Stimulated activated naive CD8-positive, alpha-beta T cell treated with anti-CD3 and anti-CD28 coated beads, Interleukin-15, Interleukin-2, amounts not matched to agents 100 ng/mL and 50 ng/mL, for 24 hours (primary cell): ENCODE data around the gene JAK2.
"Not testable (repeated sequence)": the region's sequence is repeated elsewhere in the genome, so short reads cannot be mapped to it uniquely, and the experiment has no call there.

Source experiments
- H3K27ac Mint-ChIP-seq: one replicate; pipeline ENCODE4 v1.8.0; 2021; ENCODE audit warnings: mild to moderate bottlenecking, mixed read lengths
- H3K27me3 Mint-ChIP-seq: one replicate; pipeline ENCODE4 v1.8.0; 2021; ENCODE audit warnings: mixed read lengths
- H3K36me3 Mint-ChIP-seq: one replicate; pipeline ENCODE4 v1.8.0; 2021; ENCODE audit warnings: low read depth, mixed read lengths
- H3K4me1 Mint-ChIP-seq: one replicate; pipeline ENCODE4 v1.8.0; 2021; ENCODE audit warnings: low read depth, mixed read lengths
- H3K4me3 Mint-ChIP-seq: one replicate; pipeline ENCODE4 v1.8.0; 2021; ENCODE audit warnings: mild to moderate bottlenecking, mixed read lengths
- H3K9me3 Mint-ChIP-seq: one replicate; pipeline ENCODE4 v1.8.0; 2021; ENCODE audit warnings: mixed read lengths

The JAK2 gene

DNA sequence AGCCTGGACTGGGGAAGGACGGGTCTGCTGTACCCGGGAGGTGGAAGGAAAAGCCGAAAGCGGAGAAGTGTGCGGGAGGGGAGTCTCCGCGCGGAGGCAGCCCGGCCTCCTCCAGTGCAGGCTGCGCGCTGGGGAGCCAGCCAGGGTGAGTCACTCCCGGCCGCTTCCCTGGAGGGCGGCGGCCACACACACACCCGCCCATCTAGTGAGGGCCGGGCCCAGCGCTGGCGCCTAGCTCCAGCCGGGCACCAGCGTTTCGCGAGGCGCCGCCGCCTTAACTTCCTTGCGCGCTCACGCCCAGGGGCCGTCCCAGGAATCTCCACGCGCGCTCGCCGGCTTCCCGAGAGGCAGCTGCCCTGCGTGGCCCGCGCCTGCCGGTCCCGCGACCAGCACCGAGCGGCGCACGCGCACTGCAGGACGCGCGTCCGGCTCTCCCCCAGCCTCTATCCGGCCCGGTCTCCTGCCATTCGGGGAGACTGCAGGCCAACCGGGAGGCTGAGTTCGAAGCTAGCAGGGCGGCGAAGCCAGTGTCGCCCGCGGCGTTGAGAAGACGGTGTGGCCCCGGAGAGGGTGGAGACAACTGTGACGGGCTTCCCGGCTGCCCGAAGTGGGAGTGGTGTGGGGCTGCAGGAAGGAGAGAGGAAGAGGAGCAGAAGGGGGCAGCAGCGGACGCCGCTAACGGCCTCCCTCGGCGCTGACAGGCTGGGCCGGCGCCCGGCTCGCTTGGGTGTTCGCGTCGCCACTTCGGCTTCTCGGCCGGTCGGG, at the start of gene JAK2:
JAK2 (plus strand) TSS at position 652 of the 765 bp plus-strand sequence. CDS start 36,716 bp downstream, outside the sequence.
- Mint-ChIP-seq H3K27me3 (no peaks in the 10 kb centered on the region), H3K36me3 (peaks cover 12% of the 10 kb centered on the region), H3K4me3 (no peak within 1 kb of the TSS), H3K4me1 (peaks cover 60% of the 10 kb centered on the region), H3K27ac (peak within 1 kb of the TSS; percentile 95), H3K9me3 (no peaks in the 10 kb centered on the region)

DNA sequence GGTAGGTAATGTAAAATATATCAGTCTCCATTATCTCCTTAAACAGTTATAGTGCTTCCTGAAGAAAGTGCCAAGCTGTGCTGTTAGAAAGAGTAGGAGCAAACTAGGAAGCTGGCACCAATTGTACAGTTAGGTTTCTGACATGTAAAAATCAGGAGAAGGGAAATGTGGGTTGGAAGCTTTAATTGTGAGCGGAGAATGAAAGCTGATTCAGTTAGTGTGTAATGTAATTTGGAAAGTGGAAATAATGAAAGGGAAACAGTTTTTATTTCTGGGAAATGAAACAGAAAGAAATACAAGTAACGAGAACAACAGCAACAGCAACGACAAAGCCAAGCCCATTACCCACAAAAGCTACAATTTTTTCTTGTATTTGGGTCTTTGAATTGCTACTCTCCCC, 48.8 kb upstream of the JAK2 start:
- H3K9me3 Mint-ChIP-seq: no peaks in the 10 kb centered on the region
- H3K27ac Mint-ChIP-seq: peak overlapping the region; percentile 90
- no peaks in the 10 kb centered on the region for H3K27me3 Mint-ChIP-seq
- no peaks in the 10 kb centered on the region for H3K36me3 Mint-ChIP-seq
- H3K4me1 Mint-ChIP-seq: peaks cover 61% of the 10 kb centered on the region
- H3K4me3 Mint-ChIP-seq: peak overlapping the region; percentile 72

DNA sequence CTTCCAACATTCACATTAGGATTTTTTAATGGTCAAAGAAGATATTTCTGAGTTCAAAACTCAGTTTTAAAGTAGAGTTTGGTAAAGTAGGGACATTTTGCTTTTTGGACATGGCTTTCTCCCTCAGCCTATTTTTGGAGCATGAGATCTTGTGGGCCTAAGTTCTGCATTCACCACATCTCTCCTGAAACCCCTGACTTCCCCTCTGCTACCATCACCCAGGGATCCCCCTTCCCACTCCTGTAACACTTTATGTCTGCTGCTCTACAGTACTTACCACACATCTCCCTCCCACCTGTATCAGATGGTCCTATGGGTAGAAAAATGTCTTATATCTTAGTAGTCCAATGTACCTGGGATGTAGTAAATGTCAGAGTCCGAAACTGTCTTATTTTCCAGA, 48.2 kb upstream of the JAK2 start:
- Mint-ChIP-seq H3K4me3 (peak overlapping the region; percentile 70), H3K9me3 (no peaks in the 10 kb centered on the region), H3K36me3 (no peaks in the 10 kb centered on the region), H3K27me3 (no peaks in the 10 kb centered on the region), H3K27ac (peak overlapping the region; percentile 94), H3K4me1 (peaks cover 66% of the 10 kb centered on the region)

DNA sequence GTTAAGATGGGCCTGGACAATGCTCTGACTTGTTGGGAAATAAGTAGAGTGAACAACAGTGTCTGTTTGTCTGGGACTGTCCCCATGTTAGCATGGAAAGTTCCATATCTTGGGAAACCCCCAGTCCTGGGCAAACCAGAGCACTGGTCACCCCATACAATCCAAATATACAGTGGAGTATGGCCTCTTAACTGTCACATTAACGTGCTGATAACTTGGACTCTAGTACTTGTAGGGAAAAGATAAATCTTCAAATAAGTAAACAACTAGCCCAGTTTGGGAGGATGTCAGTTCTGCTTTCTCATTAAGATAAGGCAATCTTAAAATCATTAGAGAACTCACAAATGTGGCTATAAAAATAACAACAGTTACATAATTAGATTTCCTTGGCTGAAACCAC, 47.6 kb upstream of the JAK2 start:
- Mint-ChIP-seq H3K9me3 (no peaks in the 10 kb centered on the region), H3K36me3 (no peaks in the 10 kb centered on the region), H3K4me1 (peaks cover 72% of the 10 kb centered on the region), H3K27ac (peak overlapping the region; percentile 94), H3K4me3 (peak overlapping the region; percentile 70), H3K27me3 (no peaks in the 10 kb centered on the region)

DNA sequence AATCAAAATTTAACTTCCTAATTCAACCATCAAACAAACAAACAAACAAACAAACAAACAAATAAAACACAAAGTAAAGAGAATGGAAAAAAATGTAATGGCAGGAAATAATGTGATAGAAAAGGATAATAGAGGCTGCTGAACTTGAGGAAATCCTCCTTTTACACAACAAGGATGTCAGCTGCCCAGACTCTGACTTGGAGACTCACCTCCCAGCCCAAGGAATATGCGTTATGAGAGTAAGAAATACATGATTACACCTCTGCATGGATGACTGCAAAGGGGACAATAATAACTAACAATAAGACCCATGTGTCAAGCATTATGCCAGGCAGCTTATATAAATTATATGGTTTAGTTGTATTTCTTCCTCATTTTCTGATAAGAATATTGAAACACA, 46.6 kb upstream of the JAK2 start:
- Mint-ChIP-seq H3K36me3 (no peaks in the 10 kb centered on the region), H3K9me3 (no peaks in the 10 kb centered on the region), H3K27ac (peak overlapping the region; percentile 74), H3K4me3 (peak overlapping the region; percentile 10), H3K4me1 (peaks cover 83% of the 10 kb centered on the region), H3K27me3 (no peaks in the 10 kb centered on the region)

DNA sequence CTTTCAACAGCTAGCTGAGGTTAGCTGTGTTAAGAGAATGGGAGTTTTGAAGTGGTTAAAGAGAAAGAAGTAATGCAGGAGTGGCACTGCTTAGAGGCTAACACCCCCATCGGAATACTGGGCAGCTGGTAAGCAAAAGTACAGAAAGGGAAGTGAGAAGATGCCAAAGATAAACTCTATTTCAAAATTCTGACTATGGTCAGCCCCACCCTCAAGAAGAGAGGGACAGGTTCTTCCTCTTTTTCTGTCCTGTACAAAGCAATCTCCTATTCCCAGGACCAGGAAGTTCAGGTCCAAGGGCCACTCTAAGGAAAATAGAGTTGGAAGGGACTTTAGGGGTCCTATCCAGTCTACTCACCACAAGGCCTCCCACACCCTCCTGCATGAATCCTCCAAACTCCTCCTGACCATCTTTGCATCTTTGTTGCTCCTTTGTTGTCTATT, 45.9 kb upstream of the JAK2 start:
- H3K27ac Mint-ChIP-seq: peak overlapping the region; percentile 74
- peaks cover 88% of the 10 kb centered on the region for H3K4me1 Mint-ChIP-seq
- H3K4me3 Mint-ChIP-seq: peak overlapping the region; percentile 4
- no peaks in the 10 kb centered on the region for H3K27me3 Mint-ChIP-seq
- H3K9me3 Mint-ChIP-seq: no peaks in the 10 kb centered on the region
- no peaks in the 10 kb centered on the region for H3K36me3 Mint-ChIP-seq

DNA sequence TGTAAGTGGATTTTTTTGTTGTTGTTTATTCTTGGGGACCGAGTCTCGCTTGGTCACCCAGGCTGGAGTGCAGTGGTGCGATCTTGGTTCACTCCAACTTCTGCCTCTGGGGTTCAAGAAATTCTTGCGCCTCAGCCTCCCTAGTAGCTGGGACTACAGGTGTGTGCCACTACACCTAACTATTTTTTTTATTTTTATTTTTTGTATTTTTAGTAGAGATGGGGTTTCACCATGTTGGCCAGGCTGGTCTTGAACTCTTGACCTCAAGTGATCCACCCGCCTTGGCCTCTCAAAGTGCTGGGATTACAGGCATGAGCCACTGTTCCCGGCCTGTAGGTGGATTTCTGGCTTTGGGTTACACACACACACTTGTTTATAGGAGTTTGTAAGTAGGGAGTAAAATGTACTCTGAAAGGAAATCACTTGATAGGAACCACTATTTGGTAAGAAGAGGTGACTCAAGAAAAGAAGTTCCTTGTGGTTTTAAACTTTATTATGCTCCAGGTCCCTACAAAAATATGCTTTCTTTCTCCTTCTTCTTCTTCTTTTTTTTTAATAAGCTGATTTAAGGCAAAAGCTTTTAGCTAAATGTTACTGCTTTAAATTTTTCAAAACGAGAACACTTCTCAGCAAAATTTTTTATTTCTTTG, 42.9 kb upstream of the JAK2 start:
- H3K27me3 Mint-ChIP-seq, H3K4me3 Mint-ChIP-seq, H3K9me3 Mint-ChIP-seq, H3K36me3 Mint-ChIP-seq: not testable (repeated sequence)
- H3K4me1 Mint-ChIP-seq: peaks cover 85% of the 10 kb centered on the region
- H3K27ac Mint-ChIP-seq: peak overlapping the region; percentile 77

DNA sequence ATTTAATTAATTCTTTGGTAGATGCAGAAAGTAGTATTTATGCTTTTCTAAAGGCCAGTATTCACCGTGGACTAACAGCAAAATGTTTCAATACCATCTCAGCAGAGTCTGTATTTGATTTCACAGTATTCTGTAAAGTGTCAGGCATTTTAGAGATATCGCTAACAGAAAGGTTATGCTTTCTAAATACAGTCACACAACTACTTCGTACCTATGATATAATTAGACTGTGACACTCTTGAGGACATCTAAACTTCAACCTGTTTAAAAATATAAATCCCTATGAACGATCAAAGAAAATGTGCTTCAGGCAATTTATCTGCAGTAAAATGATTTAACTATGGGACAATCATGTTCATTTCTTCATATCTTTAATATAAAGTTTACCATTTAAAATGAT, 41.7 kb upstream of the JAK2 start:
- no peaks in the 10 kb centered on the region for H3K27me3 Mint-ChIP-seq
- no peak overlapping the region for H3K27ac Mint-ChIP-seq
- H3K36me3 Mint-ChIP-seq: peaks cover 6% of the 10 kb centered on the region
- H3K4me3 Mint-ChIP-seq: no peak overlapping the region
- peaks cover 2% of the 10 kb centered on the region for H3K9me3 Mint-ChIP-seq
- H3K4me1 Mint-ChIP-seq: peaks cover 73% of the 10 kb centered on the region

DNA sequence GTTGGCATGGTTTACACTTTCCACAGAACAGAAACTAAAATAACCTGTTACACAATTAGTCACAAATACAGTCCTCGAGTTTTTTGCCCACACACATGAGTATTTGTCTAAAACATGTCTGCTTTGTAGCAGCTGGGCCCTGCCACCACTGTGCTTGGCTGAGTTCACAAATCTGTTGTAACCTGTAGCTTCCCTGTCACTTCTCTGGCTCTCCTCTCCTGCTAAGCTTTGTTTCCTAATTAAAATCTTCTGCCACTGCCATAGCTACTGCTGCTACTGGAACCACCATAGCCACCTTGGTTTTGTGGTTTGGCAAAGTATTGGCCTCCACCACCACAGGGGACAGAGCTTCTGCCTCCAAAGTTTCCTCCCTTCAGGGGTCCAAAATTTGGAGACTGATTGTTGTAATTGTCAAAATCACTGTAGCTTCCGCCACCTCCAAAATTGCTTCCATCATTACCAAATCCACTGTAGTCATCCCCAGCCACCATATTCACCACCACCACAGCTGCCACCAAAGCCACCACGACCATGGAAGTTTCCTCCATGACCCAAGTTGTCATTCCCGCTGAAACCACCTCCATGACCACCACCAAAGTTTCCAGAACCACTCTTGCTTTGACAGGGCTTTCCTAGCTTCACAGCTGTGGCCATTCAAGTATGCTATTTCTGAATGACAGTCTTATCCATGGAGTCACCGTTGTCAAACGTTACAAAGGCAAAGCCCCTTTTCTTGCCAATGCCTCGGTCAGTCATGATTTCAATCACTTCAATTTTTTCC, 40.5 kb upstream of the JAK2 start:
- Mint-ChIP-seq H3K4me3 (peak overlapping the region; percentile 72), H3K4me1 (peaks cover 60% of the 10 kb centered on the region), H3K27ac (peak overlapping the region; percentile 95)
- not testable (repeated sequence) for H3K9me3 Mint-ChIP-seq, H3K36me3 Mint-ChIP-seq, H3K27me3 Mint-ChIP-seq

DNA sequence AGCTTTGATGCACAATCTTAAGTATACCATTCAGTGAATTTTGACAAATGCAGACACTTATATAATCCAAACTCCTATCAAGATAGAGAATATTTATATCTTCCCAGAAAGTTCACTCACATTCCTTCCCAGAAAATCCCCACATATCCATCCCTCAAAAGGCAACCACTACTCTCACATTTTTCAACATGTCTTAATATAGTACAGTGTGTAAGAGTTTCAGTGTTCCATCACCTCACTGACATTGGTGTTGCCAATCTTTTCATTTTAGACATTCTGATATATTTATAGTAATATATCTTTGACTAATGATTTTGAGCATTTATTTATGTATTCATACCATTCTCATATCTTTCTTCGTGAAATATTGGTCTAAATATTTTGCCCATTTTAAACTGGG, 38.1 kb upstream of the JAK2 start:
- Mint-ChIP-seq H3K36me3 (peaks cover 6% of the 10 kb centered on the region), H3K4me3 (no peak overlapping the region), H3K4me1 (peaks cover 37% of the 10 kb centered on the region), H3K27me3 (no peaks in the 10 kb centered on the region), H3K27ac (peak overlapping the region; percentile 8), H3K9me3 (peaks cover 2% of the 10 kb centered on the region)

DNA sequence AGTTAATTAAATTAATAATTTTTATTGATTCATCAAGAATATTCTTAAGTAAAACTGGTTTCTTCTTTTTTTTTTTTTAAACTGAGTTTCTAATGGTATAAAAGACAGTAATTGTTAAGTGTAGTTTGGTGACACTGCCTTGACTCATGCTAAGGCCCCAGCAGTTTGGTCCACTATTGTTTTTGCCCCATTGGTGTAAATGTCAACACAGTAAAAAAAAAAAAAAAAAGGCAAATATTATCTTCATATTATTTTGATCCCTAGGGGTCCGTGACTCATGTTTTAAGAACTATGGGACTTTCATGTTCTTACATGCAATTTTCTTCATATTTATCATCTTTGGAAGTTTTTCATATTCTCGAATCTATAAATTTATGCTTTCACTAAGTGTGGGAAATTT, 29.2 kb upstream of the JAK2 start:
- Mint-ChIP-seq H3K36me3 (no peaks in the 10 kb centered on the region), H3K4me3 (no peak overlapping the region), H3K4me1 (no peaks in the 10 kb centered on the region), H3K9me3 (peaks cover 7% of the 10 kb centered on the region), H3K27ac (no peak overlapping the region), H3K27me3 (peaks cover 4% of the 10 kb centered on the region)

DNA sequence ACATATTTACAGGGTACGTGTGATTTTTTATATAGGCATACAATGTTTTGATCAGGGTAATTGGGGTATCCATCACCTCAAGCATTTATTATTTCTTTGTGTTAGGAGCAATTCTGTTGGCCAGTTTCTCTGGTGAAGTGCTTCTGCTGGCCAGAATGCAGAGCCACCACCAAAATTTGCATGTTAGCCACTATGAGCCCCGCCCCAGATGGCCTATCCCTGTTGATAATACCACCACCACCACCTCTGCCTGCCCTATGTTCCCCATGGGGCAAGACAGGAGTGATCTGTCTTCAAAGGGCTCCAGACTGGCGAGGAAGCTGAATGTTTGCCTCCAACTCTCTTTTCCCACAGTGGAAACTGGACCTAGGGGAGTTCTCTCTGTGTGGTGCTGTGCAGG, 26.0 kb upstream of the JAK2 start:
- Mint-ChIP-seq H3K27ac (no peak overlapping the region), H3K27me3 (no peaks in the 10 kb centered on the region), H3K36me3 (peaks cover 1% of the 10 kb centered on the region), H3K4me1 (peaks cover 8% of the 10 kb centered on the region), H3K9me3 (peaks cover 13% of the 10 kb centered on the region), H3K4me3 (no peak overlapping the region)

DNA sequence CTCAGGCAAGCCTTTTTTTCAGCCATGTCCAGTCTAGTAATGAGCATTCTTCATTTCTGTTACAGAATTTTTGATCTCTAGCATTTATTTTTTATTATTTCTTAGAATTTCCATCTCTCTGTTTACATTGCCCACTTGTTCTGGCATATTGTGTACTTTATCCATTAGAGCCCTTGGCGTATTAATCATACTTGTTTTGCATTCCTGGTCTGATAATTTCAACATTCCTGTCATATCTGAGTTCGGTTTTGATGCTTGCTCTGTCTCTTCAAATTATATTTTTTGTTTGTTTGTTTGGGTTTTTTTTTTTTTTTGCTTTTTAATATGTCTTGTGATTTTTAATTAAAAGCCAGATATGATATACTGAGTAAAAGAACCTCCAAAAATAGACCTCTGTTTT, 23.0 kb upstream of the JAK2 start:
- Mint-ChIP-seq H3K4me3 (no peak overlapping the region), H3K27me3 (no peaks in the 10 kb centered on the region), H3K27ac (no peak overlapping the region), H3K4me1 (peaks cover 22% of the 10 kb centered on the region), H3K36me3 (peaks cover 4% of the 10 kb centered on the region), H3K9me3 (peaks cover 16% of the 10 kb centered on the region)

DNA sequence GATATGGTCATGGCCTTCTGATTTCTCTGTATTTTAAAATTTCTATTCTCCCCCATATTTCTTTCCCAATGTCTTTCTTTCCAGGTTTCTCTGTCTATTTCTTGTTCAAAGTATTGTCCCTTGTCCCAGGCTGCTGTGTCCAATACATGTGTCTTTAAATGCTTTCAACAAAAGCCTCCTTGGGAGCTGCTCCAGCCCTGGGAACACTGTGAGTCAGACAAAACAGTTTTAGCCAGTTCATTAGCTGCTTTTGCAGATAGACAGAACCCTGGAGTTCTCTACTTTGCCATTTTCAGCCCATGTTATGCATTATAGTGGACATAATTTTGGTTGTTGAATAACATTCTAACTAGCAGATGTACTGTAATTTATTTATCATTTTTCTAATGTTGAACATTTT, 20.5 kb upstream of the JAK2 start:
- H3K4me1 Mint-ChIP-seq: peaks cover 31% of the 10 kb centered on the region
- H3K4me3 Mint-ChIP-seq: no peak overlapping the region
- H3K27me3 Mint-ChIP-seq: no peaks in the 10 kb centered on the region
- H3K9me3 Mint-ChIP-seq: peaks cover 16% of the 10 kb centered on the region
- no peak overlapping the region for H3K27ac Mint-ChIP-seq
- peaks cover 4% of the 10 kb centered on the region for H3K36me3 Mint-ChIP-seq

DNA sequence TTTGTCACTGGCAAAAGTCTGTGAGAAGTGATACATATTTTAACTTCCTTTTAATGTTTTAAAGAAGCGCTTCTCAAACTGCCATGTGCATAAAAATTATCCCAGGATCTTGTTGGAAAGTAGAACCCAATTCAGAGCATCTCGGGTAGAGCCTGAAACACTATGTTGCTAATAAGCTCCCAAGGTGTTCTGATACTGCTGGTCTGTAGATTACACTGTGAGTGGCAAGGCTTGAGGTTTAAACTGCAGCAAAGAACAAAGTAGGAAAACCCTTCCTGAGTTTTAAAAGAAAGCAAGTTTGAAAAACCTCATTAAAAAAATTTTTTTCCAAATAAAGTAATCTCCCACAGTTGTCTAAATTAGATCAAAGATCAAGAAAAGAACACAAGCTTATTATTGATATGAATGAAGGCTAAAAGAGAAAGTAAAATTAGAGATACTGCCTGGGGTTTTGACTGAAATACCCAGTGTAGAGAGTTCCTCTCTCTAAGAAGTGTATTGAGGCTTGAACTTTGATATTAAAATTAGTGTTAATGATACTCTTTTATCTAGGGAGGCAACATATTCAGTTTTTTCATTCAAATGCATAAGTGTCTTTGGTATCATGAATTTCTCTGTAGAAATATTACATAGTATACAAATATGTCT, 19.8 kb upstream of the JAK2 start:
- Mint-ChIP-seq H3K4me3 (peak overlapping the region; percentile 38), H3K27me3 (no peaks in the 10 kb centered on the region), H3K4me1 (peaks cover 31% of the 10 kb centered on the region), H3K27ac (peak overlapping the region; percentile 24), H3K36me3 (peaks cover 4% of the 10 kb centered on the region), H3K9me3 (peaks cover 16% of the 10 kb centered on the region)
